Renal cortical epithelial cell (primary cell): ENCODE measurements around the gene XPO6. TPM values are rescaled to one million over a fixed set of nuclear protein-coding genes. Genes with fewer than 3 reads are reported as not detected.

Source experiments
- DNase-seq: peaks from one replicate; pipeline ENCODE4 v3.0.0-alpha.2; 2011; ENCODE audit warnings: low read depth
- total RNA-seq: library from RNA; depleted of rRNA; stranded (reverse); fragments of >200 nt; gene quantifications from 2 replicates; pipeline ENCODE4 v1.2.3, GENCODE V29; 2014

The XPO6 gene
- total RNA-seq, 1 donor from 2014 or later = 140 TPM

DNA sequence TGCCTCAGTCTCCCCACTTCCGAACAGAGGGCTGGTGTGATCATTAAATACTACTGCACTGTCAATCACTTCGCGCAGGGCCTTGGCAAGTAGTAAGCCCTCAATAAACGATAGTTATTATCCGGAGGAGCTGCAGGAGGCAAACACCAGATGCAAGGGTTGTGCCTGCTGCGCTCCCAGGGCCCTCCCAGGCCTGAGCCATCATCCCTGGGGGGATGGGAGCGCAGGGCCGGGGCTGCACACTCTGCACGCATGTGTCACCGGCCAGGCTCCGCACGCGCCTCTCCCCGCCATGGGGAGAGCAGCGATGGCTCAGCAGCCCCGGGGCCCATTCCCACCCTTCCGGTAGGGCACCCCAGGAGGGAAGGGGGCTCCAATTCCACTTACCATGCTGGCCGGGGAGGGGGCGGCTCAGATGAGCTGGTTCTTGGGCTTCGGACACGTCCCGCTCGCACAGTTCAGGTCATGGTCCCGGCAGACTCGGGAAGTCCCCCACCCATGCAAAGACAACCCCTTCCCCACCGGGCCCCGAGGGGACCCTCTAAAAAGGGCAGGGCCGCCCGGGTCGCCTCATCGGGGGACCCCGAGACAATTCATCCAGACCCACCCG is 681 bp downstream of the XPO6 start:
- DNase-seq = peak; percentile 19

DNA sequence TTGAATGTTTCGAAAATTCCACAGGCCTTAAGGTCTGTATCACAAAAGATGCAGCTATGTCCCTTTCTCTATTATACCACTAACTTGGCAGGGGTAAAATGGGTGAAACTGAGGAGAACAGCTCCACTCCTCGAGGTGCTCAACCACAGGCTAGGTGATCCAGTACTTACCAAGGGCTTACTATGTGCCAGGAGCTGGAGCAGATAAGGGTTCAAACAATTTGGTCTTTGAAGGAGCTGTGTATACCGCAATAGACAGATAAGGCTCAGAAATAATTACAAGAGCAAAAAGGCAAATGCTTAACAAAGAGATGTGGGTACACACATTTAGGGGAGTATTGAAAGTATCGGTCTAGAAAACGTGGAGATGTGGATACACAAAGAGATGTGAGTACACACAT is 1.5 kb downstream of the XPO6 start:
- DNase-seq = no peak

DNA sequence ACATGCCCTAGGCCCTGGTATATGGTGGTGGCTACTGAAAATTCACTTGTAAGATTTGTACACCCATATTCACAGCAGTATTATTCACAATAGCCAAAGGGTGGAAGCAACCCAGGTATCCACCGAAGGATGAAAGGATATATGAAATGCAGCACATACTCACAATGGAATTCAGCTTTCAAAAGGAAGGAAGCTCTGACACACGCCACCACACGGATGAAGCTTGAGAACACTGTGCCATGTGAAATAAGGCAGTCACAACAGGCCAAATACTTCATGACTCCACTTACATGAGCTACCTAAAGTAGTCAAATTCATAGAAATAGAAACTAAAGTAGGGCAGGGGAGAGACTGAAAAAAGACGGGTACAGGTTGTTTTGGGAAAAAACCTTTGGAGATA is 2.9 kb downstream of the XPO6 start:
- DNase-seq = no peak

DNA sequence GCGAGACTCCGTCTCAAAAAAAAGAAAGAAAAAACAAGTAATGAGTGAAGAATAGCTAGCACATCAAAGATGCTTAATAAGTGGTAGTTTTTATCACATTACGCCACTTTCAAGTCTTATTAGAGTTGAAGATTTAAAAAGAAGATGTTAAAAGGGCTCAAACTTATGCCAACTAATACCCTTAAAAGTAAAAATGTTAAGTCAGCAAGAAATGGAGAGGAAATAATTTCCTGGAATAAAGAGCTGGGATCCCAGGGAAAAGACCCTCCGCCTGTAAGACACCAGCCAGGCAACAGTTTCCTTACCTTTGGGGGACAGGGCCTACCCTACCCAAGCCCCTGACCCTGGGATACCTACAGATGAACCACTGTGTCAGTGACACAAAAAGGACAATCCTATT is 3.6 kb downstream of the XPO6 start:
- DNase-seq = no peak

DNA sequence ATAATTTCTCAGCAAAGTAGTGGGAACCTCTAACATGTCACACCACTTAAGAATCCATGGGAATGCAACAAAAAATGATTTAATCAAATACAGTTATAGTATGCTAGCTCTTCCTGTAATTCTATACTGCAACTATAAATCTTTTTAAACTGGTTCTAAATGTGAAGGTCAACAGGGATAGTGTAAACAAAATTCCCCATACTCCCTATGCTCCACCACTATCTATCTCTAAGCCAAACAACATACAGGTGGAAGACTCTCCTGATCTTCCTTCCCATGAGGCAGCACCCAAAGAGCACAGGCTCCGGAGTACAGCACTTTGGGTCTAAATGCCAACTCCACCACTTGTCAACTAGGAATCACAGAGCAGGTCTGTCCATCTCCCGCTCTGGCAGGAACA is 4.4 kb downstream of the XPO6 start:
- DNase-seq = no peak

DNA sequence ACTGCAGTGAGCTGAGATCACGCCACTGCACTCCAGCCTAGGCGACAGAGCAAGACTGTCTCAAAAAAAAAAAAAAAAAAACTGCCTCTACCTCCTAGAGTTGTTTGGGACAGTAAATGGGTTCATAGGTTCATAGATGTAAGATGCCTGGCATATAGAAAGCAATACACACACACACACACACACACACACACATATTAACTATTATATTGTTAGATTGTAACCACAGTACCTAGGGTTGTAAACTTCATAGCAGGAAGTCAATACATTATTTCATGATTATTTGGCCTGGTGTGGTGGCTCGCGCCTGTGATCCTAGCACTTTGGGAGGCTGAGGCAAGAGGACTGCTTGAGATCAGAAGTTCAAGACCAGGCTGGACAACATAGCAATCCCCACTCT is 5.8 kb downstream of the XPO6 start:
- DNase-seq = no peak

DNA sequence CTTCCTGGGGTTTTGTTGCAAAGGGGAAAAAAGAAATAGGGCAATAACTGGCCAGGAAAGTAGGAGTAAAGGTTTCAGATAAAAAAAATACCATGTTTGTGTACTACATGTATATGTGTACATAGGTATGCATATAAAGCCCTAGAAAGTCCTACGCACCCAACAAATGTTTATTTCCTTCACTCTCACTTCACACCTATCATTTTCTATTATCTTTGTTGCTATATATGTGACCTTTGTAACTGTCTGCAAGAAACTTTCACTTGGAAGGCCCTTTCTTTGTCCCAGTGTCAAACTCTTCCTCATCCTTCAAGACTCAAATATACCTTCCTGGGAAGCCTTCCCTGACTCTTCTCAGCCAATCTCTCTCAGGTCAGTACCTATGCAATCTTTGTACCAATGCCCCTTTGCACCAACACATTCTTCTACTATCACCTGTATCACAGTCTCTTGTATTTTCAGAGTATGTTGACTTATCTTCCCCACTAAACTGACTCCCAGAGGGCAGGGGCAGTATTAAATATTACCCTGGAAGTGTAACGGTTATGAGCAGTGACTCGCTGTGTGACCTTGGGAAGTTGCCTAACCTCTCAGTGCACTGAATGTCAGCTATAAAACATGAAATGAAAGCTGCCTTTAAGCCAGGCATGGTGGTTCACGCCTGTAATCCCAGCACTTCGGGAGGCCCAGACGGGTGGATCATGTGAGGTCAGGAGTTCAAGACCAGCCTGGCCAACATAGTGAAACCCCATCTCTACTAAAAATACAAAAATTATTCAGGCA is 6.5 kb downstream of the XPO6 start:
- DNase-seq = no peak

DNA sequence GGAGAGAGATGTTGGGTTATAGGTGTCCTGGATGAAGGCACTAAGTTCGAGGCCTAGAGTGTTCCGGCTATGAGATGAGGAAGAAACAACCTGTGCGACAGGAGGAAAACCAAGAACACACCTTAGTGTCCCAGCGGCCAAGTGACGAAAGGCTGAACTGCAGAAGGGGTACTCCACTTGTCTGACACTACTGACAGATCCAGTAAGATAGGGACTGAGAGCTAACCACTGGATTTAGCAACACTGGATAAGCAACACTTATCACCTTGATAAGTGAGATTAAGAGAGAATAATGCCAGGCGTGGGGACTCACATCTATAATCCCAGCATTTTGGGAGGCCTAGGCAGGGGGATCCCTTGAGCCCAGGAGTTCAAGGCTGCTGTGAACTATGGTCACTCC is 7.1 kb downstream of the XPO6 start:
- no peak for DNase-seq

DNA sequence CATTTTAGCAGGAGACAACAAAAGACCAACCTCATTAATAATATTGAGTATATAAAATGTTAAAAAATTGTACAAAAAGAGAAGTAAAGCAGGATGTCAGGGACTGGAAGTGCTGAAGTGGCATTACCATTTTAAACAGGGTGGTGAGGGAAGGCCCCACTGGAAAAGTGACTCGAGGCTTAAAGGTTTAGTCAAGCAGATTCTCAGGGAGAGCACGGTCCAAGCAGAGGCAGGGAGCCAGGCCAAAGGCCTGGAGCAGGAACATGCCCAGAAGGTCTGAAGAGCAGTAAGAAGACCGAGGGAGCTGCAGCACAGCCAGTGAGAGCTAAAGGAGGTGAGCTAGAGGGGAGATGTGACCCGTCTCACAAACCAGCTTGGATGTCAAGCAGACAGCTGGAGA is 7.6 kb downstream of the XPO6 start:
- DNase-seq = no peak

DNA sequence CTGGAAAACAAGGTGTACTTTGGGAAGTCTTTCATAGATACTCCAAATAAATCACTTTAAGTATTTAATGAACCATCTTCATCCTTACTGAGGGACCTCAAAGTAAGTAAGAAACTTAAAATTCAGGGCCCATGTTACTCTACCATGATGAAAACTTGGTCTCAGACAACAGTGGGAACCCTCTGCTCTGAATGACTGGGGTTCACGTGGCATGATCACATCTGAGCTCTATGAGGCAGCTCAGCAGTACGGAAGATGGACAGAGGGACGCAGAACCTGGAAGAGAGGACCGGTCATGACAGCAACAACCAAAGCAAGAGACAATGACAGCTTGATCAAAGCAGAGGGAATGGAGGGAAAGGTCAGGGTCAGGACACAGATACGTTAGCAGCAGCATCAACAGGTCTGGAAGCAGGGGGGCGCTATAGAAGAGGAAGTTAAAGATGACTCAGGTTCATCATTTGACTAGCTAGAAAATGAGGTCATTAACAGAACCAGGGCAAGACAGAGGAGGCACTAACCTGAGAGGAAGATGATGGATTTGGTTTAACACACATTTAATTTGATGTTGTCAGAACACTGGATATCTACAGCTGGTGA is 9.5 kb downstream of the XPO6 start:
- DNase-seq = no peak

DNA sequence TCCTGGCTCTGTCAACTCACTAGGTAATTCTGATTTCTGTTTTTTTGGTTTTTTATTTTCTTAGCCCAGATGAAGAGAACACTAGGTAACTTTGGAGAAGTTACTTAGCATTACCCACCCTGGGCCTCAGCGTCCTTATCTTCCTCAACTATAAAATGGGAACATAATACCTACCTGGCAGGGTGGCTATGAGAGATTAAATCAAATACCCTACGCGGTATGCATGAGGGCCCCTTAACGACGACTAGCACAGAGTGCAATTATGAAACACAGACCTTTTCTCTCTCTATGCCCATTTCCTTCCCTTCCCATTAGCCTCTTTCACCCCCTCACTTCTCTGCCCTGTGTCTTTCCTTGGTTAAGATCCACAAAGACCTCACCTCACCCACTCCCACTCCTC is 11.1 kb downstream of the XPO6 start:
- no peak for DNase-seq

DNA sequence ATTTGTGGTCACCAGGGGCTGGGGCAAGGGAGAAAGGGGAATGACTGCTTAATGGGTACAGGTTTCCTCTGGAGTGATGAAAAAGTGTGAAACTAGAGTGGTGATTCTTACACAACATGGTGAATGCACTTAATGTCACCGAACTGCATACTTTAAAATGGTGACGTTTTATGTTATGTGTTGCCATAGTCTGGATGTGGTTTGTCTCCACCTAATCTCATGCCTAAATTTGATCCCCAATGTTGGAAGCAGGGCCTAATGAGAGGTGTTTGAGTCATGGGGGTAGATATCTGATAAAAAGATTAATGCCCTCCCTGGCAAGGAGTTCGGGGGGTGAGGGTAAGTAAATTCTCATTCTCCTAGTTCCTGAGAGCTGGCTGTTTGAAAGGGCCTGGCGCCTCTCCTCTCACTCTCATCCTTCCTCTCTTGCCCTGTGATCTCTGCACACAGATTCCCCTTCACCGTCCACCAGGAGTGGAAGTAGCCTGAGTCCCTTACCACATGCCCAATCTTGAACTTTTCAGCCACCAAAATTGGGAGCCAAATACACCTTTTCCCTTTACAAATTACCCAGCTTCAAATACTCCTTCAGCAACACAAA is 15.3 kb downstream of the XPO6 start:
- DNase-seq = no peak

DNA sequence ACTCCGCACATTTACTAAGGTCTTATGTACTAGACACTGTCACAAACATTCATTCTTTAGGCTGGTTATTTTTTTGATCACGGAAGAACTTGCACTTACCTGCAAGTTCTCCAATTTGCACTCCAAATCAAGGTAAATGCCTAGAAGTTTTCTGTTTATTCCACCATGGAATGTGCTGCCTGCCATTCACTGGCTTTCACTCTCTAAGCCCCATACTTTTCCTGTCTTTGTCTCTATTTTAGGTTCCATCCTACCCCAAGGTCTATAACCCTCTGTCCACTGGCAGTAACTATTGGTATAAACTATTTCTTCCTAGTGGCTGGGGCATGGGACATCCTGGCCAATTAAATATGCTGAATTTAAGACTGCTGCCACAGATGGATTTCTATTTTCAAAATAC is 15.9 kb downstream of the XPO6 start:
- DNase-seq = no peak

DNA sequence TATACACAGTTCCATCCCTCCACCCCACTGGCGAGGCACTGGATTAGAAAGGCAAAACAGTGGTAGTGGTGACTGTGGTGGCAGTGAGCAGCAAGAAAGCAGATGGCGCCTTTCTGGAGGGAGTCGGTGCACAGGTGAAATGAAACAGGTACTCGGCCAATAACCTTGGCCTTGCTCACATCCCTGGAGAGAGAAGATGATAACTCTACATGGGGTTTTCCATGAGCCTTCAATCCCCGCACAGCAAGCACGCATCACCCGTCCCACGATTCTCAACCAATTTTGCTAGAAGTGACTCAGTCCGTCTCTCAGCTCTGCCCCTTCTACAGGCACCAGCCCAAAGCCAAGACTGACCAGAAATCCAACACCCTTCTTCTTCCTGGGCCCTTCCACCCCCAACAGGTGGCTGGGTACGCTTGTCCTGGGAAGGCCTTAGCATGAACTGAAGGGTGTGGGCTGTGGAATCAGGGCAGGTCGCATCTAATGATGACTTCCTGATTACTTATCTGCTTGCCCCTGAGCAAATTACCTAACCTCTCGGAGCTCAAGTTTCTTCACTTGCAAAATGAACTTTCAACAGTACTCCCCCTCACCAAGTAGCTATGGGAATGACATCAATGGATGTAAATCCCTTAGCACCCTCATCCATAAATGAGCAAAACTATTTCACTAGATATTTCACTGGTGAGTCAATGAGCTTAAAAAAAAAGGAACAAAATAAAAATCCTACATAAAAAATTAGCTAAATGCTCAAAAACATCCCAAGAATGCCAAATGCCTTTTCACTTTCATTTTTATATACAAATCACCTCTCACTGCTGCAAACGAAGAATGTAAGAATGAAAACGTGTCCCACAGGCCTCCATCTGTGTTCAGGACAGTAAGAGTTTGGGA is 18.0 kb downstream of the XPO6 start:
- DNase-seq = peak; percentile 78

DNA sequence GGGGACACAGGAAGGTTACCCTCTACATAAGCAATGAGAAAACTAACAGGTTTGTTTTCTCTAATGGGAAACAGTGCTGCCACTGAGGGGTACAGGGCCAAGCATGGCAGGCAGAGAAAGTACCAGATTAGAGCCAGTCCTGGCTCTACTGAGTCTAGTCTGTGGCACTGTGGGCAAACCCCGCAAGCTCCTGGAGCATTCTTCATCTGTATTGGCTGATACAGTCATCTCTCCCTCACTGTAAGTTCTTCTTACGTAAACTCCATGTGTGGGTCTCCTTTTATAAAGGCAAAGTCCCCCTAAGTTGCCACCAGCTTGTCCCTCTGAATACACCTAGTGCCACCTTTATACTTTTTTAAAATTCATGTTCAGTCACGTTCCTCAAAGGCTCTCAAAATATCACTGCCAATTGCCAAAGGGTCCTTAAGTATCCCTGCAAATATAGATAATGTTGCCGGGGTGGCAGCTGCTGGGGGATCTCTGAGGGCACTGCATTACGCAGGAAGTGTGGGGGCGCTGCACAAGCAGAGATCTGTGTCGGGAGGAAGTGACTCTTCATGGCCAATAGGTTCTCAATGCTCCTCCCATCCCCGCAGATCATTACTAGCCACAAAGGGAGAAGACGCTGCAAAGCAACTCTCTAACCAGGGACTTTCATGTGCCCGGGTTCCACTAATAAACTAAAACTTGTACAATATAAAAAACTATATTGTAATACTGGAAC is 18.8 kb downstream of the XPO6 start:
- DNase-seq = no peak

DNA sequence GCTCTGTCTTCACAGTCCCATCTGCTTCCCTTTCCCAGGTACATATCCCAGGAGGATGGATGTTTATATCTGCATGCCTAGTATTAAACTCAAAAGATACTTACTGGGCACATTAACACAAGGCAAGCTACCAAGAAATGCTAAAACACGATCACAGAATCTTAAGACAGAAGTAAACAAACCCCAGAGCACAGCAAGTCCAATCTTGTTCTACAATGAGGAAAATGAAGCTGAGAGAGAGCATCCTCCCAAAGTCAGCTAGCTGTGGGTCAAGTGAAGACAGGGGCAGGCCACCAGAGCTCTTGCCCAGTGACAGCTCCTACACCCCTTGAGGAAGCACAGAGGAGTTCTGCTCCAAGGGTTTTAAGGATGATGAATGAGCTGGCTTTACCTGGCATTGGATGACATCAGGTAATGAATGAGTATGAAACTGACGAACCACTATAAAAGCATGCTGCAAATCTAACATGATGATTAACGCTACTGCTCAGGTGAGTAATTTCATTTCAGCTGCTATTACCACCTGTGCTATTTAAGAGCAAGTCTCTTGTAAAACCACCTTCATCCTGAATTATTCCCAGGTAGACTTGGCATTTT is 20.3 kb downstream of the XPO6 start:
- peak; percentile 42 for DNase-seq

DNA sequence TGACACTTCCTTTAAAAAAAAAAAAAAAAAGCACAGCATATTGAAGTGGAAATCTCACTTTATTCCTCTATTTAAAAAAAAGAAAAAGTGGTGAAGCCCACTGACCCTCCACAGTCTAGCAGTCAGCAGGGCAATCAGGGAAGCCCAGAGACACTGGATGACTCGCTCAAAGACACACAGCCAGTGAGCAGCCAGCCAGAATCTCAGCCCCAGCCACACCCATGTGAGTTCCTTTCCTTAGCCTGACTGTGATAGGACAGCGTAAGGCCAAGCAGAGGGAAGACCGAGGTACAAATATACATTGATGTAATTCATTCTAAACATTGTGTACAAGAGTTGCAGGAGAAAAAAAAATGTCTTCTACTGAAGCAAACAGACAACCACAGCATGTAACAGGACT is 22.5 kb downstream of the XPO6 start:
- no peak for DNase-seq

DNA sequence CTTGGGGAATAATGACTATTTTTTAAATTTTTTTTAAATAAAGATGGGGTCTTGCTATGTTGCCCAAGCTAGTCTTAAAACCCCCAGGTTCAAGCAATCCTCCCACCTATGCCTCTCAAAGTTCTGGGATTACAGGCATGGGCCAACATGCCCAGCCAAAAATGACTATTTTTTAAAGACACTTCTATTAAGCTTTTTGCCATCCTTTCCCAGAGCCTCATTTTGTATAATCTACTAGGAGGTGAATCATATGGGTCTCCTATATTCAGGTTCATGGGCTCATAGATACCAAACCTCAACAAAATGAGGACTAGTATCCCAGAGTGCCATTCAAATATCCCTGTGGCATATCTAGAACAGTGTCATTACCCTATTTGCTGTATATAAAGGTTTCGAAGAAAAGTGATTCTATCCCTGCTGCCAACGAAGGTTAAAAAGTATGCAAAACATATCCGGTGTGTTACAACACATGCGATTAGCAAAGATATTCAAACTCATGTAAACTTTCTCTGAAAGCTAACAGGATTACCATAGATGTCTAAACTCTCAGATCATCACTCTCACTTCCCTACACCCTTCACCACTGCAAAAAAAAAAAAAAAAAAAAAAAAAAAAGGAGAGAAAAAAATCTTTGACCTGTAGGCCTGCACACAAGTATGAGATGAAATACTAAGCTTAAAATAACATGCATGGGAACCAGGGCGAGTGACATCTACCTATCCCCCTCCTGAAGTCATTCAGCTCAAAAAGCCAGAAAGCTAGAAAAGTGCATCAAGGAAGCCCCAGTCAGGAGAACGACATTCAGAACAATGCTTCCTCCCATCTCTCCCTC is 23.5 kb downstream of the XPO6 start:
- DNase-seq = no peak

DNA sequence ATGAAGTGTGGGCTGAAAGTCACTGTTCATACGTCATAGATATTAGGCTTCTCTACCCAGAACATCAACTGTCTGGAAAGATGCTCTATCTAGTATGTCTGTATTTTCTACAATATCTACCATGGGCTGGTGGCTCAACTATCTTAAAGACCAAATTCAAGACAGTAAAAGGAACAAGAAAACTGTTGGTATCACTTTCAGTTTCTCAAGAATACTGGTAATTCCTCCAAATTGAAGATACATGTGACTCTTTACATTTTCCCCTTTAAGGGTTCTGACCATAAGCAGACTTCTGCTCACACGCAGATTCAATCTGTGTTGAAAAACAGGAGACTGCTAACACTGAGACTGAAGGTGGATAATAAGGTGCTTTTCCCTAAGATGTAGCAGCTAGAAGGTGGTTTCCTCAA is 24.2 kb downstream of the XPO6 start:
- no peak for DNase-seq

DNA sequence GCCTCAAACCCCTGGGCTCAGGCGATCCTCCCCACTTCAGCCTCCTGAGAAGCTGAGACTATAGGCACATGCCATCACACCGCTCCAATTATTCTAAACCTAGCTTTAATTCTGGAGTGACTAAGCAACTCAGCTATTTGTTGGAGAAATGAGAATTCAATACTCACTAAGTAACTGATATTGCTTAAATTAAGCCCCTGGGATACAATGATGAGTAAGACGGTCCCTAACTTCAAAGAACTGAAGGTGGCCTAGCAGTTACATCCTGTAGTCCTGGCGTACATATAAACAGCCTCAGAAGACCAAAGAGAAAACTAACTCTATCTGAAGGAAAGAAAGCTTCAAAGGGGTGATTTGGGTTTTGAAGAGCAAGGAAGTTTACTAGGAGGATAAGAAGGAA is 25.0 kb downstream of the XPO6 start:
- DNase-seq = peak; percentile 33
